HepG2 (cell line): ENCODE results near the gene PVR. TPM values are rescaled to one million over a fixed set of nuclear protein-coding genes. Genes with fewer than 3 reads are reported as not detected.

Source experiments
- ATAC-seq: fragments of 200-7000 bp; cut with Tn5 transposase; 3 replicates; pipeline ENCODE4 v1.9.1; 2020; ENCODE audit warnings: mild to moderate bottlenecking, moderate library complexity
- BruUV-seq: library from RNA; stranded (reverse); fragments of 400-500 nt; replicated peaks from 2 replicates; lab custom pipeline; 2021; lab: Mats Ljungman, UMichigan
- CTCF ChIA-PET: fragments of 300-600 bp; formaldehyde crosslinking; extraction: SDS; loops from one replicate; lab custom pipeline; 2021; ENCODE audit warnings: low total read pairs, inconsistent platforms, low intra/inter-chr PET ratio; lab: Yijun Ruan, JAX
- POLR2A ChIA-PET: fragments of 350-600 bp; sonication (Branson Sonifier 250); formaldehyde crosslinking; loops from one replicate; lab custom pipeline; 2020; ENCODE audit warnings: antibody characterized with exemption, inconsistent platforms; lab: Yijun Ruan, JAX
- DNase-seq: peaks from one replicate; pipeline ENCODE4 v3.0.0-alpha.2; 2015; ENCODE audit warnings: low spot score
- FAIRE-seq: peaks from 3 replicates; lab custom pipeline; 2011; peaks lifted over from hg19 to GRCh38; lab: Jason Lieb, UNC
- H2AFZ ChIP-seq: one replicate; pipeline ENCODE4 v1.6.1; 2011; ENCODE audit warnings: low read length, inconsistent platforms
- H3K27ac ChIP-seq: fragments of 300-600 bp; 3 replicates; pipeline ENCODE4 v1.8.0; 2011; ENCODE audit warnings: mixed run types, mild to moderate bottlenecking, mixed read lengths, low read length, inconsistent platforms; ENCODE audit not compliant: insufficient read depth; ENCODE audit errors: extremely low read length
- H3K27me3 ChIP-seq, 2 experiments: fragments of 200-600 bp in 1 of 2; 2 replicates in 1 of 2; 3 replicates in 1 of 2; pipeline versions ENCODE4 v1.6.0 to v1.8.0; 2011; ENCODE audit warnings: low read length in 2 of 2, mild to moderate bottlenecking in 2 of 2, moderate library complexity in 2 of 2, inconsistent platforms in 1 of 2; ENCODE audit not compliant: insufficient read depth in 2 of 2, control insufficient read depth in 1 of 2
- H3K36me3 ChIP-seq, 2 experiments: fragments of 200-600 bp in 1 of 2; replicated peaks in 1 of 2; 2 replicates in 1 of 2; 3 replicates in 1 of 2; pipeline versions ENCODE4 v1.5.1 to v1.8.0; 2011; ENCODE audit warnings: low read length in 2 of 2, inconsistent platforms in 1 of 2; ENCODE audit not compliant: insufficient read depth in 2 of 2, control insufficient read depth in 1 of 2
- H3K4me1 ChIP-seq: 2 replicates; pipeline ENCODE4 v1.5.1; 2012; ENCODE audit warnings: low read length, inconsistent platforms; ENCODE audit not compliant: insufficient read depth
- H3K4me2 ChIP-seq: 2 replicates; pipeline ENCODE4 v1.6.0; 2011; ENCODE audit warnings: low read depth, low read length, inconsistent platforms
- H3K4me3 ChIP-seq, 3 experiments: fragments of 200-600 bp in 1 of 3; sonication (generic), shearing (Covaris generic) in 1 of 3; replicated peaks in 1 of 3; 2 replicates each; pipeline ENCODE4 v1.5.1; 2011 to 2016; ENCODE audit warnings: low read length in 3 of 3, inconsistent platforms in 2 of 3, low read depth in 2 of 3, mild to moderate bottlenecking in 2 of 3, control low read depth in 1 of 3, mixed read lengths in 1 of 3; ENCODE audit not compliant: insufficient read depth in 1 of 3
- H3K79me2 ChIP-seq: one replicate; pipeline ENCODE4 v1.6.1; 2011; ENCODE audit warnings: low read length, inconsistent platforms; ENCODE audit not compliant: insufficient read depth
- H3K9ac ChIP-seq: 2 replicates; pipeline ENCODE4 v1.6.0; 2011; ENCODE audit warnings: mild to moderate bottlenecking, low read depth, low read length, inconsistent platforms; ENCODE audit not compliant: insufficient read depth
- H3K9me3 ChIP-seq: 2 replicates; pipeline ENCODE4 v1.5.1; 2012; ENCODE audit warnings: mild to moderate bottlenecking, low read length
- H4K20me1 ChIP-seq: 2 replicates; pipeline ENCODE4 v1.6.0; 2011; ENCODE audit warnings: inconsistent platforms, mild to moderate bottlenecking, low read length, moderate library complexity; ENCODE audit not compliant: insufficient read depth
- ATF7 ChIP-seq, 2 experiments: fragments of 450-650 bp in 1 of 2; sonication (generic) in 1 of 2; formaldehyde crosslinking in 1 of 2; IDR thresholded peaks; 2 replicates each; pipeline versions ENCODE4 v1.4.0 to v1.6.1; 2016 to 2020; ENCODE audit warnings: antibody characterized with exemption in 1 of 2, mild to moderate bottlenecking in 1 of 2, missing genetic modification reagents in 1 of 2
- BORCS8-MEF2B ChIP-seq: sonication (generic); formaldehyde crosslinking; IDR thresholded peaks from 2 replicates; pipeline ENCODE4 v1.8.0; 2022; ENCODE audit warnings: mild to moderate bottlenecking, missing genetic modification reagents
- CBFB ChIP-seq: sonication (generic); formaldehyde crosslinking; IDR thresholded peaks from 2 replicates; pipeline ENCODE4 v1.4.0; 2020; ENCODE audit warnings: missing genetic modification reagents
- FOSL1 ChIP-seq: sonication (generic); formaldehyde crosslinking; IDR thresholded peaks from 2 replicates; pipeline ENCODE4 v1.9.0; 2021; ENCODE audit warnings: missing genetic modification reagents, borderline replicate concordance
- FOXM1 ChIP-seq: sonication (generic); formaldehyde crosslinking; IDR thresholded peaks from 2 replicates; pipeline ENCODE4 v1.5.0; 2020; ENCODE audit warnings: missing genetic modification reagents
- HMG20A ChIP-seq: IDR thresholded peaks from 2 replicates; pipeline ENCODE4 v1.6.1; 2016; ENCODE audit warnings: borderline replicate concordance
- HNRNPK ChIP-seq: fragments of 200-400 bp; formaldehyde crosslinking; IDR thresholded peaks from 2 replicates; pipeline ENCODE4 v1.6.1; 2018; ENCODE audit warnings: low read length, low read depth, moderate library complexity, mild to moderate bottlenecking; ENCODE audit not compliant: poor library complexity, severe bottlenecking
- HNRNPL ChIP-seq: fragments of 200-400 bp; formaldehyde crosslinking; IDR thresholded peaks from 2 replicates; pipeline ENCODE4 v1.6.1; 2017; ENCODE audit warnings: mild to moderate bottlenecking, low read depth, low read length
- MED13 ChIP-seq: sonication (generic); formaldehyde crosslinking; IDR thresholded peaks from 2 replicates; pipeline ENCODE4 v1.5.0; 2020; ENCODE audit warnings: missing genetic modification reagents
- MYNN ChIP-seq: sonication (generic); formaldehyde crosslinking; IDR thresholded peaks from 2 replicates; pipeline ENCODE4 v1.4.0; 2020; ENCODE audit warnings: mild to moderate bottlenecking, low read depth, missing genetic modification reagents
- NPAS2 ChIP-seq: sonication (generic); formaldehyde crosslinking; IDR thresholded peaks from 2 replicates; pipeline ENCODE4 v1.8.0; 2022; ENCODE audit warnings: mild to moderate bottlenecking, missing genetic modification reagents, borderline replicate concordance
- REXO4 ChIP-seq: sonication (generic); formaldehyde crosslinking; IDR thresholded peaks from 2 replicates; pipeline ENCODE4 v1.8.0; 2022; ENCODE audit warnings: missing genetic modification reagents, mild to moderate bottlenecking, borderline replicate concordance
- RORA ChIP-seq: sonication (generic); formaldehyde crosslinking; IDR thresholded peaks from 2 replicates; pipeline ENCODE4 v1.5.0; 2020; ENCODE audit warnings: mild to moderate bottlenecking, missing genetic modification reagents, moderate library complexity
- STAG1 ChIP-seq: sonication (generic); formaldehyde crosslinking; IDR thresholded peaks from 2 replicates; pipeline ENCODE4 v1.4.0; 2020; ENCODE audit warnings: missing genetic modification reagents
- TCF7L2 ChIP-seq: IDR thresholded peaks from 2 replicates; pipeline ENCODE4 v1.6.1; 2011; ENCODE audit warnings: mild to moderate bottlenecking, low read depth, low read length, moderate library complexity
- TEAD3 ChIP-seq: optimal IDR thresholded peaks from 2 replicates; pipeline ENCODE3; 2016; ENCODE audit warnings: borderline replicate concordance
- ZBTB38 ChIP-seq: sonication (generic); formaldehyde crosslinking; IDR thresholded peaks from 2 replicates; pipeline ENCODE4 v1.5.1; 2020; ENCODE audit warnings: mild to moderate bottlenecking, missing genetic modification reagents
- ZNF138 ChIP-seq: sonication (generic); formaldehyde crosslinking; IDR thresholded peaks from 2 replicates; pipeline ENCODE4 v1.5.0; 2020; ENCODE audit warnings: mild to moderate bottlenecking, low read depth, missing genetic modification reagents
- ZNF614 ChIP-seq: IDR thresholded peaks from 2 replicates; pipeline ENCODE4 v1.6.1; 2018; ENCODE audit warnings: missing biosample characterization, missing genetic modification reagents, inconsistent platforms, borderline replicate concordance
- WGBS: methylation state at CpG from one replicate; pipeline ENCODE4 v1.1.6; 2017; ENCODE audit warnings: low lambda C conversion rate; 5-methylcytosine and 5-hydroxymethylcytosine counted together
- in situ Hi-C: cut with HindIII; loops from 2 replicates; pipeline ENCODE4 v1.10.0; 2017; ENCODE audit warnings: low pct_unique_long_range_greater_than_20kb; ENCODE audit not compliant: extremely low pct_ligation_motif_present
- intact Hi-C: fragments of 100-400 bp; cut with micrococcal nuclease; formaldehyde crosslinking; loops from one replicate; pipeline ENCODE4 v1.10.0; 2022; ENCODE audit not compliant: unreplicated experiment
- polyA plus RNA-seq, 8 experiments: library from polyadenylated mRNA; depleted of rRNA in 3 of 8; stranded (reverse) in 7 of 8; unstranded in 1 of 8; fragments of >200 nt; fragmentation: Illumina TruSeq in 4 of 8; extraction: Trizol in 4 of 8; gene quantifications; 2 replicates each; pipeline versions ENCODE4 v1.2.1 to v1.2.3, GENCODE V29; 2011 to 2016; ENCODE audit warnings: low read depth in 4 of 8, missing spikeins in 1 of 8, mixed read lengths in 1 of 8; ENCODE audit not compliant: insufficient read depth in 1 of 8
- total RNA-seq, 5 experiments: library from RNA; depleted of rRNA; stranded (reverse); fragments of >200 nt; fragmentation: Illumina TruSeq; extraction: Trizol; gene quantifications; 2 replicates each; pipeline ENCODE4 v1.2.3, GENCODE V29; 2016; ENCODE audit warnings: low read depth in 1 of 5
- TF ChIP-seq, protein P1 (sequence below): sonication (generic); formaldehyde crosslinking; IDR thresholded peaks from 2 replicates; pipeline ENCODE4 v1.5.1; 2020; ENCODE audit warnings: missing genetic modification reagents, mild to moderate bottlenecking, borderline replicate concordance
- TF ChIP-seq, protein P2 (sequence below): IDR thresholded peaks from 2 replicates; pipeline ENCODE4 v1.6.1; 2018; ENCODE audit warnings: missing genetic modification reagents

Gene PVR
- total and polyA plus RNA-seq, 2 of the 13 experiments (the other 11 are each of a cell fraction or from before 2014, with no cell fraction given) = 43.4 to 46.6 TPM

DNA sequence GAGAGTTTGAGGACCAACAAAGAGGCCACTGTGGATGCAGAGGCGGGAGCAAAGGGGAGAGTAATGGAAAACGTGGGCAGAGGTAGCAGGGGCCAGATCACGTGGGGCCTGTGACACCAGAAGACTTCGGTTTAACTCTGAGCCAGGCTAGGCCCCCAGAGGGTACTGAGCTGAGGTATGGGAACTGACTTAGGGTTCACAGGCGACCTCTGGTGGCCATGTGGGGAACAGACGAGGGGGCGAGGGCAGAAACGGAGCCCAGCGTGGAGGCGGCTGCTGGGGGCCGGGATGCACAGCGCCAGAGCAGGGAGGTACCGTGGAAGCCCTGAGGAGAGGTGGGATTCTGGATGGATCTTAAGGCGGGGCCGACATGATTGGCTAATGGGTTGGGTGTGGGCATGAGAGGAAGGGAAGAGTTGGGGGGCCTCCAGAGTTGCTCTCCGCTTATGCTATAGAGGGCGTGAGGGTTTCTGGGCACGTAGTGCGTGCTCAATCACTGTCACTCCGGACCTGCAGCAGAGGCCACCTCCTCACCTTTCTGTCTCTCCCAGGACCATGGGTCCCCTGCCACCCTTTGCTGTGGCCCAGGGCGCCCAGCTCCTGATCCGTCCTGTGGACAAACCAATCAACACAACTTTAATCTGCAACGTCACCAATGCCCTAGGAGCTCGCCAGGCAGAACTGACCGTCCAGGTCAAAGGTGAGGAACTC lies 13.7 kb downstream of the PVR start:
- Histone ChIP-seq H2AFZ (no peak overlapping the region), H3K9ac (no peak overlapping the region), H3K4me2 (no peak overlapping the region), H3K36me3 (peaks cover 46 to 90% of the 10 kb centered on the region in 2 experiments), H4K20me1 (0 out of 2 replicates have a peak, but pooled peaks cover 4% of the 10 kb centered on the region), H3K4me3 (no peak overlapping the region), H3K4me1 (no peaks in the 10 kb centered on the region), H3K79me2 (no peaks in the 10 kb centered on the region), H3K27ac (no peak overlapping the region), H3K9me3 (no peaks in the 10 kb centered on the region), H3K27me3 (no peaks in the 10 kb centered on the region)
- intact Hi-C loops (loop anchor here (1.0 kb wide), 3 partner anchors 47 to 86 kb away; no protein-coding TSS in a partner anchor), in situ Hi-C loops (loop anchor here (5.0 kb wide), 2 partner anchors 45 to 85 kb away; partner anchors contain the start of gene IGSF23)
- CTCF ChIA-PET = interaction anchor here (0.7 to 5.4 kb wide), 7 partner anchors 47 to 89 kb away, joined by 3 to 45 read pairs (median 4); no protein-coding TSS in a partner anchor
- 64% methylated on average over 24 of the region's 25 CpGs for WGBS
- ATAC-seq (peak; percentile 81), FAIRE-seq (peak; percentile 75), DNase-seq (peak; percentile 62)
- POLR2A ChIA-PET = interaction anchor here (1.0 to 3.4 kb wide), 6 partner anchors 32 to 86 kb away, joined by 4 to 22 read pairs (median 12); partner anchors contain the start of gene IGSF23
- no TSS peak for BruUV-seq
- TF ChIP-seq ZNF138 (no peak), RORA (CRISPR knock-in tag) (no peak), HNRNPK (peak; percentile 21), ZBTB38 (CRISPR knock-in tag) (peak; percentile 77), TCF7L2 (no peak), TEAD3 (CRISPR knock-in tag) (no peak), STAG1 (peak; percentile 88), HMG20A (CRISPR knock-in tag) (no peak), MED13 (CRISPR knock-in tag) (no peak), ZNF614 (CRISPR knock-in tag) (no peak), NPAS2 (CRISPR knock-in tag) (no peak), BORCS8-MEF2B (CRISPR knock-in tag) (0 out of 2 replicates have a peak, but pooled peaks have one; percentile 24), MYNN (CRISPR knock-in tag) (no peak), REXO4 (CRISPR knock-in tag) (no peak), CBFB (CRISPR knock-in tag) (no peak), FOXM1 (CRISPR knock-in tag) (no peak), FOSL1 (no peak), HNRNPL (peak; percentile 58; the same call in 1 of the 2 replicates), ATF7 (IDR thresholded peaks at IDR 0.05) (no peak), ATF7 (CRISPR knock-in tag; IDR thresholded peaks at IDR 0.05) (no peak)
- TF ChIP-seq, protein P1, sequence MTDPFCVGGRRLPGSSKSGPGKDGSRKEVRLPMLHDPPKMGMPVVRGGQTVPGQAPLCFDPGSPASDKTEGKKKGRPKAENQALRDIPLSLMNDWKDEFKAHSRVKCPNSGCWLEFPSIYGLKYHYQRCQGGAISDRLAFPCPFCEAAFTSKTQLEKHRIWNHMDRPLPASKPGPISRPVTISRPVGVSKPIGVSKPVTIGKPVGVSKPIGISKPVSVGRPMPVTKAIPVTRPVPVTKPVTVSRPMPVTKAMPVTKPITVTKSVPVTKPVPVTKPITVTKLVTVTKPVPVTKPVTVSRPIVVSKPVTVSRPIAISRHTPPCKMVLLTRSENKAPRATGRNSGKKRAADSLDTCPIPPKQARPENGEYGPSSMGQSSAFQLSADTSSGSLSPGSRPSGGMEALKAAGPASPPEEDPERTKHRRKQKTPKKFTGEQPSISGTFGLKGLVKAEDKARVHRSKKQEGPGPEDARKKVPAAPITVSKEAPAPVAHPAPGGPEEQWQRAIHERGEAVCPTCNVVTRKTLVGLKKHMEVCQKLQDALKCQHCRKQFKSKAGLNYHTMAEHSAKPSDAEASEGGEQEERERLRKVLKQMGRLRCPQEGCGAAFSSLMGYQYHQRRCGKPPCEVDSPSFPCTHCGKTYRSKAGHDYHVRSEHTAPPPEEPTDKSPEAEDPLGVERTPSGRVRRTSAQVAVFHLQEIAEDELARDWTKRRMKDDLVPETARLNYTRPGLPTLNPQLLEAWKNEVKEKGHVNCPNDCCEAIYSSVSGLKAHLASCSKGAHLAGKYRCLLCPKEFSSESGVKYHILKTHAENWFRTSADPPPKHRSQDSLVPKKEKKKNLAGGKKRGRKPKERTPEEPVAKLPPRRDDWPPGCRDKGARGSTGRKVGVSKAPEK = no peak
- TF ChIP-seq, protein P2, sequence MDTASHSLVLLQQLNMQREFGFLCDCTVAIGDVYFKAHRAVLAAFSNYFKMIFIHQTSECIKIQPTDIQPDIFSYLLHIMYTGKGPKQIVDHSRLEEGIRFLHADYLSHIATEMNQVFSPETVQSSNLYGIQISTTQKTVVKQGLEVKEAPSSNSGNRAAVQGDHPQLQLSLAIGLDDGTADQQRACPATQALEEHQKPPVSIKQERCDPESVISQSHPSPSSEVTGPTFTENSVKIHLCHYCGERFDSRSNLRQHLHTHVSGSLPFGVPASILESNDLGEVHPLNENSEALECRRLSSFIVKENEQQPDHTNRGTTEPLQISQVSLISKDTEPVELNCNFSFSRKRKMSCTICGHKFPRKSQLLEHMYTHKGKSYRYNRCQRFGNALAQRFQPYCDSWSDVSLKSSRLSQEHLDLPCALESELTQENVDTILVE (CRISPR knock-in tag) = no peak
